AG04450 (cell line): Measurements from ENCODE around the gene PPP1R37. TPM values are rescaled to one million over a fixed set of nuclear protein-coding genes. Genes with fewer than 3 reads are reported as not detected.

Experiments used
- CTCF ChIA-PET: fragments of 300-600, 350-600 bp; formaldehyde crosslinking; extraction: SDS; loops from one replicate; lab custom pipeline; 2022; ENCODE audit warnings: antibody characterized with exemption, inconsistent platforms; lab: Charles Lee
- POLR2A ChIA-PET: fragments of 350-600 bp; formaldehyde crosslinking; extraction: SDS; loops from one replicate; lab custom pipeline; 2021; ENCODE audit warnings: antibody characterized with exemption, inconsistent platforms; lab: Yijun Ruan, JAX
- DNase-seq: peaks from one replicate; pipeline ENCODE4 v3.0.0-alpha.2; 2011; ENCODE audit warnings: low read depth, low spot score
- H3K27ac ChIP-seq: one replicate; pipeline ENCODE4 v1.5.1; 2012; ENCODE audit warnings: low read depth, low read length, control low read depth
- H3K27me3 ChIP-seq: one replicate; pipeline ENCODE4 v1.6.0; 2012; ENCODE audit warnings: low read length; ENCODE audit not compliant: control insufficient read depth, insufficient read depth
- H3K4me3 ChIP-seq: 2 replicates; pipeline ENCODE4 v1.5.1; 2011; ENCODE audit warnings: mild to moderate bottlenecking, low read depth, low read length, control low read depth
- H3K9me3 ChIP-seq: 2 replicates; pipeline ENCODE4 v1.5.1; 2012; ENCODE audit warnings: low read length; ENCODE audit not compliant: control insufficient read depth, insufficient read depth
- CTCF ChIP-seq: IDR thresholded peaks from 2 replicates; pipeline ENCODE4 v1.5.1; 2011; ENCODE audit warnings: low read depth, low read length, control low read depth, inconsistent platforms
- polyA plus RNA-seq: library from polyadenylated mRNA; depleted of rRNA; stranded (reverse); fragments of >200 nt; gene quantifications from 2 replicates; pipeline ENCODE4 v1.2.3, GENCODE V29; 2011

PPP1R37 gene
- polyA plus RNA-seq, 1 experiment, result 8.6 TPM

DNA sequence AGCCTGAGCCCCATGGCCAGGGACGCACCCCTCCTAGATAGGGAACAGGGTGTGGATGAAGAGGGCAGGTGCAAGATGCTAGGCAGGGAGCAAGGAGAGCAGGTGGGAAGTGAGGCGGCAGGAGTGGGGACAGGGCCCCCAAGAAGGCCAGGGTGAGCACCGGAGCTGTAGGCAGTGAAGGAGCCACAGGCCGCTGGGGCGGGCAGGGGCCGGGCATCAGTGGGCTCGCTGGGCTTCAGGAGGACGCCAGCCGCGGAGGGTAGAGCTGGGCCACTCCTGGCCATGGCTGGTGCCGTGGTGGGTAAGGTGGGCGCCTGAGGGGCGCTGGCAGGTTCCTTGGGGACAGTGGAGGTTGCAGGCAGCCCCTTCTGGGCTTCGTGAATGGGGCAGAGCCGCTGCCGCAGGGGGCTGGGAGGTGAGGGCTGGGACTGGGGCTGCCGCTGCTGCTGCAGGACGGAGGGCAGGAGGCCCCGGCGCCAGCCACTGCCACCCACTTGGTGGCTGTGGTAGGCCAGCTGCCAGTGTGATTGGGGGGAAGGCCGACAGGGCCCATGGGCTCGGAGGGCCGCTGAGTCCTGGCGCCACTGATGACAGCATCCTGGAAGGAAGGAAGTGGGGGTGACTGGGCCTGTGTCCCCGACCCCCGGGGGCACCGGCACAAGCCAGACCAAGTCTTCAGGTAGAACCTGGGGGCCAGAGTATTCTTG, 65.7 kb downstream of the PPP1R37 start:
- TF ChIP-seq CTCF, result no peak
- CTCF ChIA-PET, result no interaction called here
- no peak overlapping the region for H3K4me3 ChIP-seq
- DNase-seq, result no peak
- H3K27me3 ChIP-seq, result peaks cover 9% of the 10 kb centered on the region
- no peak overlapping the region for H3K27ac ChIP-seq
- POLR2A ChIA-PET, result no interaction called here
- H3K9me3 ChIP-seq, result no peaks in the 10 kb centered on the region; the same call in 1 of the 2 replicates

DNA sequence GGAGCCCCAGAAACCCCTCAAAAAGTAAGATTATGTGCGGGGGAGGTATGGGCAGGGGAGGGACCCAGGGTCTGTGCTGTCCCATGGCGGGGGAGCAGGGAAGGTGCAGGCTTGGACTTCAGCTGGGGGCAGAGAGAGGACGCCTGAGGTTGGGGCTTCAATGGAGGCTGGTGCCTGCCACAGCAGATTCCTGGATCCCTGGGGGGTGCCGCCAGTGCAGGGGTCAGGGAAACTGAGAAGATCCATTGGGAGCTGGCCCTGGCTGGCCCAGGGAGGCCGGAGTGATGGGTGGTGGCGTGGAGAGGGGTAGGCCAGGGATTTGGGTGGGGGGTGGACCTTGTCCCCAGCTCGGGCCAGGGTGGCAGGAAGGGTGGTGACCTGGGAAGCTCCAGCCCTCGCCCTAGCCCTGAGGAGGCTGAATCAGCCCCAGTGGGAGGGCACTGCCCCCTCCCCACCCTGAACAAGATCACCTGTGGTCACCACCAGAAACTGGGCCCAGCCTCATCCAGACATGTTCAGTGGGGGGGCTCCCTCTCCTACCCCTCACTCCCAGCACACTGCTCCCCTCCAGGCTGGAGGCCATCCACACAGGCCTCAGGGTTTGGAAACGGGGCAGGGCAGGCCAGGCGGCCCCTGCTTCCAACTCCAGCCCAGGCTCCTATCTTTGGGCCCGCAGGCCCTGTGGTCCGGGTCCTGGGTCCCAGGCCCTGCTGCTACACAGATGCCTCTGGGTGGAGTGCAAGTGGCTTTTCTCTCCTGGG, 66.4 kb downstream of the PPP1R37 start:
- no peak for DNase-seq

DNA sequence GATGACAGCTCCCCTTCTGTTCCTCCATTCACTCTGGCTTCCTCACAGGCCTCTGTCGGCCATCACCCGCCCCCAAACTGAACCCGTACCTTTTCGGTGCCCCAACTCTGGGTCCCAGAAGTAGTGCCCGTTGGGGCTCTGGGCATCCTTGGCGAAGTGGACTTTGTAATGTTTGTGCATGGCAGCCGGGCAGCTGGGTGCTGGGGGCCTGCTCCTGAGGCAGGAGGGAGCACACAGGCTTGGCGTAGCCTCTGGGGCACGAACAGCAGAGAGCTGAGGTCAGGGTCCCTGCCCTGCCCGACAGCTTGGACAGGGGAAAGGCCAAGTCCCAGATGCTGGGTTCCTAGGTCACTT, 67.0 kb downstream of the PPP1R37 start:
- TF ChIP-seq CTCF, result no peak
- DNase-seq, result no peak
- peaks cover 9% of the 10 kb centered on the region for H3K27me3 ChIP-seq
- ChIA-PET CTCF (no interaction called here), POLR2A (no interaction called here)
- no peak overlapping the region for H3K4me3 ChIP-seq
- H3K9me3 ChIP-seq, result no peaks in the 10 kb centered on the region; the same call in 1 of the 2 replicates
- H3K27ac ChIP-seq, result no peak overlapping the region

More for the DNA sequence above, 66.4 kb downstream of the PPP1R37 start:
- CTCF ChIA-PET, result no interaction called here
- Histone ChIP-seq H3K4me3 (no peak overlapping the region), H3K27me3 (peaks cover 9% of the 10 kb centered on the region), H3K27ac (no peak overlapping the region), H3K9me3 (no peaks in the 10 kb centered on the region; the same call in 1 of the 2 replicates)
- POLR2A ChIA-PET, result no interaction called here
- TF ChIP-seq CTCF, result no peak

GRCh38 chr19:45160870-45161737, 68.1 kb downstream of the PPP1R37 start, which contains the start of gene NKPD1:
Gene NKPD1 (minus strand): TSS chr19:45160982. CDS start chr19:45160150, 832 bp downstream.
- no peaks in the 10 kb centered on the region; the same call in 1 of the 2 replicates for H3K9me3 ChIP-seq
- TF ChIP-seq CTCF, result no peak
- peaks cover 9% of the 10 kb centered on the region for H3K27me3 ChIP-seq
- ChIA-PET POLR2A (no interaction called here), CTCF (no interaction called here)
- no peak within 1 kb of the TSS for H3K4me3 ChIP-seq
- DNase-seq, result no peak
- H3K27ac ChIP-seq, result no peak within 1 kb of the TSS
